A673 (cell line): ENCODE measurements around the gene C20orf96. TPM values are rescaled to one million over a fixed set of nuclear protein-coding genes. Genes with fewer than 3 reads are reported as not detected.

Experiments used
- BruUV-seq: library from RNA; stranded (reverse); fragments of 400-500 nt; replicated peaks from 2 replicates; lab custom pipeline; 2021; lab: Mats Ljungman, UMichigan
- CTCF ChIA-PET: fragments of 300-600 bp; sonication (Branson Sonifier 250); formaldehyde crosslinking; loops from one replicate; lab custom pipeline; 2022; ENCODE audit warnings: antibody characterized with exemption; lab: Charles Lee
- POLR2A ChIA-PET: fragments of 300-600 bp; sonication (Branson Sonifier 250); formaldehyde crosslinking; loops from one replicate; lab custom pipeline; 2022; ENCODE audit warnings: antibody characterized with exemption; ENCODE audit not compliant: low non-redundant PET; lab: Charles Lee
- DNase-seq: peaks from one replicate; pipeline ENCODE4 v3.0.0-alpha.2; 2015; ENCODE audit warnings: low spot score
- H3K27ac ChIP-seq: fragments of 200-600 bp; sonication (generic); 2 replicates; pipeline ENCODE4 v1.5.1; 2016; ENCODE audit warnings: mixed run types, low read depth, mild to moderate bottlenecking, mixed read lengths, antibody characterized with exemption, low read length; ENCODE audit not compliant: poor library complexity, severe bottlenecking
- H3K27me3 ChIP-seq: fragments of 200-600 bp; sonication (generic); replicated peaks from 2 replicates; pipeline ENCODE4 v1.6.1; 2017; ENCODE audit warnings: mixed run types, low read depth, mild to moderate bottlenecking, mixed read lengths, antibody characterized with exemption, low read length; ENCODE audit not compliant: insufficient read depth, poor library complexity
- H3K36me3 ChIP-seq: fragments of 200-600 bp; sonication (generic); 2 replicates; pipeline ENCODE4 v1.6.1; 2016; ENCODE audit warnings: mixed run types, mild to moderate bottlenecking, mixed read lengths, antibody characterized with exemption, low read length; ENCODE audit not compliant: insufficient read depth, poor library complexity, severe bottlenecking
- H3K4me1 ChIP-seq: fragments of 200-600 bp; sonication (generic); 2 replicates; pipeline ENCODE4 v1.6.1; 2017; ENCODE audit warnings: mixed run types, mild to moderate bottlenecking, mixed read lengths, antibody characterized with exemption, low read length; ENCODE audit not compliant: insufficient read depth, poor library complexity, severe bottlenecking
- H3K4me3 ChIP-seq: fragments of 200-600 bp; sonication (generic); 2 replicates; pipeline ENCODE4 v1.5.1; 2016; ENCODE audit warnings: low read depth, mixed run types, mild to moderate bottlenecking, mixed read lengths, low read length; ENCODE audit not compliant: poor library complexity, severe bottlenecking
- H3K9me3 ChIP-seq: fragments of 200-600 bp; sonication (generic); 2 replicates; pipeline ENCODE4 v1.6.1; 2016; ENCODE audit warnings: mixed run types, low read depth, mild to moderate bottlenecking, mixed read lengths, antibody characterized with exemption, low read length; ENCODE audit not compliant: poor library complexity, severe bottlenecking
- EZH2 ChIP-seq: fragments of 200-600 bp; sonication (generic); IDR thresholded peaks from 2 replicates; pipeline ENCODE4 v1.6.1; 2017; ENCODE audit warnings: borderline replicate concordance, low read depth, mild to moderate bottlenecking, mixed read lengths, antibody characterized with exemption, low read length; ENCODE audit not compliant: poor library complexity, severe bottlenecking
- intact Hi-C: fragments of 100-400 bp; cut with micrococcal nuclease; formaldehyde crosslinking; loops from one replicate; pipeline ENCODE4 v1.10.0; 2022; ENCODE audit not compliant: unreplicated experiment
- total RNA-seq: library from RNA; stranded (reverse); gene quantifications from 2 replicates; pipeline ENCODE4 v1.2.3, GENCODE V29; 2021
- TF ChIP-seq, protein P1 (sequence below): fragments of 300-800, 200-600 bp; sonication (generic); conservative IDR thresholded peaks from 2 replicates; pipeline ENCODE4 v1.5.1; 2017; ENCODE audit warnings: low read depth, mild to moderate bottlenecking, antibody characterized with exemption, low read length, moderate library complexity, mixed read lengths

Gene C20orf96
- total RNA-seq, 1 experiment from 2014 or later = 21.7 TPM

DNA sequence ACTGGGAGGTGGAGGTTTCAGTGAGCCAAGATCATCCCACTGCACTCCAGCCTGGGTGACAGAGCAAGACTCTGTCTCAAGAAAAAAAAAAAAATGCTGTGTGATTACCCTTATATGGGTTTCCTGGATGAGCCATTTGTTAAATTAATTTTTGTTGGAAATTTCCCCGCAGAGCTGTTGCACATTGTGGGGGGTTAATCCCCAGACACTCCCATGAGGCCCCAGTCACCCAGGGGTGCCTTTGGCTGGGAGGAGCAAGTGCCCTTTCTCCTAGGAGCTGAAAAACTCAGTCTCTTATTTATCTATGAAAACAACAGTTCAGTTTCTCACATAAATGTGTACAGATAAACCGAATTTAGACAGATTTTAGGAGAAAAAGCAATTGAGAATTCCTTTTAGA is 37.7 kb downstream of the C20orf96 start:
- Histone ChIP-seq H3K27ac (peak overlapping the region; percentile 37), H3K9me3 (no peaks in the 10 kb centered on the region), H3K4me1 (peaks cover 10% of the 10 kb centered on the region), H3K36me3 (no peaks in the 10 kb centered on the region), H3K4me3 (no peak overlapping the region), H3K27me3 (no peaks in the 10 kb centered on the region)
- TF ChIP-seq, protein P1, sequence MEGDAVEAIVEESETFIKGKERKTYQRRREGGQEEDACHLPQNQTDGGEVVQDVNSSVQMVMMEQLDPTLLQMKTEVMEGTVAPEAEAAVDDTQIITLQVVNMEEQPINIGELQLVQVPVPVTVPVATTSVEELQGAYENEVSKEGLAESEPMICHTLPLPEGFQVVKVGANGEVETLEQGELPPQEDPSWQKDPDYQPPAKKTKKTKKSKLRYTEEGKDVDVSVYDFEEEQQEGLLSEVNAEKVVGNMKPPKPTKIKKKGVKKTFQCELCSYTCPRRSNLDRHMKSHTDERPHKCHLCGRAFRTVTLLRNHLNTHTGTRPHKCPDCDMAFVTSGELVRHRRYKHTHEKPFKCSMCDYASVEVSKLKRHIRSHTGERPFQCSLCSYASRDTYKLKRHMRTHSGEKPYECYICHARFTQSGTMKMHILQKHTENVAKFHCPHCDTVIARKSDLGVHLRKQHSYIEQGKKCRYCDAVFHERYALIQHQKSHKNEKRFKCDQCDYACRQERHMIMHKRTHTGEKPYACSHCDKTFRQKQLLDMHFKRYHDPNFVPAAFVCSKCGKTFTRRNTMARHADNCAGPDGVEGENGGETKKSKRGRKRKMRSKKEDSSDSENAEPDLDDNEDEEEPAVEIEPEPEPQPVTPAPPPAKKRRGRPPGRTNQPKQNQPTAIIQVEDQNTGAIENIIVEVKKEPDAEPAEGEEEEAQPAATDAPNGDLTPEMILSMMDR = no peak
- TF ChIP-seq EZH2 = no peak
- ChIA-PET POLR2A (no interaction called here), CTCF (no interaction called here)
- intact Hi-C loops = no loop called here
- DNase-seq = peak; percentile 45
- no TSS peak for BruUV-seq

DNA sequence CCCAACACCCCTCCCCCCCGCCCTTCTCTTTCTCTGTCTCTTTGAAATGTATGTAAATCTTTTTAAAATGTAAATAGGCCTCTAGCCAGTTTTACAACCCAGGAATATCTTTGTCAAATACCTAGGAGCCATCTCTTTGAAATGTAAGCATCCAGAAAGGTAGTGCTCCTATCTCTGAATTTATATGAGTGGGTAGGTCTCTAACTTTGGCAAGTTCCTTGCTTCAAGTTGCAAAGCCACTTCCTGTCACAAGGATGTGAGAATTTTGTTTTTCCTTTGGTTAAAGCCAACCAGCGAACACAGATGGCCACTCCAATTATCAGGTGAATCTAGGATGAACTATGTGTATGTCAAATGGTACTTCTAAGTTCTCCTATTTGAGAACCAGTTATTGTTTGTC is 39.2 kb downstream of the C20orf96 start:
- H3K9me3 ChIP-seq = peaks cover 3% of the 10 kb centered on the region
- H3K4me1 ChIP-seq = peaks cover 10% of the 10 kb centered on the region
- CTCF ChIA-PET = no interaction called here
- BruUV-seq = no TSS peak
- POLR2A ChIA-PET = no interaction called here
- DNase-seq = no peak
- TF ChIP-seq, protein P1 = no peak
- no peak for TF ChIP-seq EZH2
- no peak overlapping the region for H3K4me3 ChIP-seq
- H3K27me3 ChIP-seq = no peaks in the 10 kb centered on the region
- intact Hi-C loops = no loop called here
- H3K27ac ChIP-seq = no peak overlapping the region
- H3K36me3 ChIP-seq = no peaks in the 10 kb centered on the region

DNA sequence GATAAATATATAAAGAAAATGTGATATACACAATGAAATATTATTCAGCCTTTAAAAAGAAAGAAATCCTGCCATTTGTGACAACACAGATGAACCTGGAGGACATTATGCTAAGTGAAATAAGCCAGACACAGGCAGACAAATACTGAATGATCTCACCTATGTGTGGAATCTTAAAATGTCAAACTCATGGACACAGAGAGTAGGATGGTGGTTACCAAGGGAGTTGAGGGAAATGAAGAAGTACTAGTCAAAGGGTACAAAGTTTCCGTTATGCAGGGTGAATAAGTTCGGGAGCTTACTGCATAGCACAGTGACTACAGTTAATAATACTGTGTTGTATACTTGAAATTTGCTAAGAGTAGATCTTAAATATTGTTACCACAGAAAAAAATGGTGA is 47.6 kb downstream of the C20orf96 start:
- TF ChIP-seq EZH2 = no peak
- TF ChIP-seq, protein P1 = no peak
- Histone ChIP-seq H3K4me3 (no peak overlapping the region), H3K27ac (no peak overlapping the region), H3K27me3 (no peaks in the 10 kb centered on the region), H3K9me3 (peaks cover 3% of the 10 kb centered on the region), H3K36me3 (no peaks in the 10 kb centered on the region), H3K4me1 (peaks cover 3% of the 10 kb centered on the region)
- POLR2A ChIA-PET = no interaction called here
- intact Hi-C loops = no loop called here
- no TSS peak for BruUV-seq
- CTCF ChIA-PET = no interaction called here
- DNase-seq = no peak
